Measurements from ENCODE around the gene CFAP77.

The CFAP77 gene

GRCh38 chr9:132409828-132410528, at the start of gene CFAP77:
Gene CFAP77, plus strand, starts transcription at chr9:132410211. Its CDS starts 61 bp downstream, at chr9:132410272.
- TF ChIP-seq TCF4 (CRISPR knock-in tag; IDR thresholded peaks at IDR 0.05; ENCODE audit: borderline replicate concordance) (no peak), RARB (CRISPR knock-in tag; IDR thresholded peaks at IDR 0.05) (no peak), ZFP3 (CRISPR knock-in tag; IDR thresholded peaks at IDR 0.05) (no peak), ARNTL (CRISPR knock-in tag; IDR thresholded peaks at IDR 0.05; ENCODE audit: borderline replicate concordance, low read depth) (no peak), ZC3H10 (CRISPR knock-in tag; IDR thresholded peaks at IDR 0.05) (no peak), CSRNP3 (CRISPR knock-in tag; IDR thresholded peaks at IDR 0.05) (no peak), TSHZ2 (CRISPR knock-in tag; IDR thresholded peaks at IDR 0.05) (no peak), ESRRG (CRISPR knock-in tag; IDR thresholded peaks at IDR 0.05) (no peak), PATZ1 (CRISPR knock-in tag; IDR thresholded peaks at IDR 0.05; ENCODE audit: borderline replicate concordance) (no peak)
- ATAC-seq: peak; percentile 85

- TF ChIP-seq RARB (CRISPR knock-in tag; IDR thresholded peaks at IDR 0.05) (no peak), PATZ1 (CRISPR knock-in tag; IDR thresholded peaks at IDR 0.05; ENCODE audit: borderline replicate concordance) (no peak), ZNF70 (CRISPR knock-in tag; IDR thresholded peaks at IDR 0.05) (no peak), GLIS3 (CRISPR knock-in tag; IDR thresholded peaks at IDR 0.05) (no peak), ZNF565 (CRISPR knock-in tag; conservative IDR thresholded peaks at IDR 0.05; ENCODE audit: low read depth) (no peak), ZNF8 (CRISPR knock-in tag; IDR thresholded peaks at IDR 0.05) (no peak), ZFP30 (CRISPR knock-in tag; IDR thresholded peaks at IDR 0.05) (no peak), OSR1 (CRISPR knock-in tag; IDR thresholded peaks at IDR 0.05) (no peak), POU6F1 (CRISPR knock-in tag; IDR thresholded peaks at IDR 0.05; ENCODE audit: borderline replicate concordance, low read depth) (no peak), CSDC2 (CRISPR knock-in tag; IDR thresholded peaks at IDR 0.05) (no peak), ZFP3 (CRISPR knock-in tag; IDR thresholded peaks at IDR 0.05) (no peak), SNAI2 (CRISPR knock-in tag; IDR thresholded peaks at IDR 0.05) (no peak)
- no peak for ATAC-seq
These were observed 45.9 kb upstream of the CFAP77 start for GRCh38 chr9:132364068-132364467.

- no peak for ATAC-seq
- TF ChIP-seq ISL1 (CRISPR knock-in tag; IDR thresholded peaks at IDR 0.05): no peak
- no peak for TF ChIP-seq GLIS3 (CRISPR knock-in tag; IDR thresholded peaks at IDR 0.05)
- no peak for TF ChIP-seq ARNTL (CRISPR knock-in tag; IDR thresholded peaks at IDR 0.05; ENCODE audit: borderline replicate concordance, low read depth)
- TF ChIP-seq TOX (CRISPR knock-in tag; IDR thresholded peaks at IDR 0.05; ENCODE audit: borderline replicate concordance): no peak
- TF ChIP-seq ZFP30 (CRISPR knock-in tag; IDR thresholded peaks at IDR 0.05): no peak
- no peak for TF ChIP-seq ESRRG (CRISPR knock-in tag; IDR thresholded peaks at IDR 0.05)
- no peak for TF ChIP-seq CREB5 (CRISPR knock-in tag; IDR thresholded peaks at IDR 0.05; ENCODE audit: low read depth)
- TF ChIP-seq ZNF565 (CRISPR knock-in tag; conservative IDR thresholded peaks at IDR 0.05; ENCODE audit: low read depth): no peak
- TF ChIP-seq SNAI2 (CRISPR knock-in tag; IDR thresholded peaks at IDR 0.05): no peak
- TF ChIP-seq POU6F1 (CRISPR knock-in tag; IDR thresholded peaks at IDR 0.05; ENCODE audit: borderline replicate concordance, low read depth): no peak
- no peak for TF ChIP-seq PATZ1 (CRISPR knock-in tag; IDR thresholded peaks at IDR 0.05; ENCODE audit: borderline replicate concordance)
- no peak for TF ChIP-seq CSDC2 (CRISPR knock-in tag; IDR thresholded peaks at IDR 0.05)
- TF ChIP-seq BACH2 (CRISPR knock-in tag; IDR thresholded peaks at IDR 0.05; ENCODE audit: borderline replicate concordance): no peak
These were observed 44.0 kb upstream of the CFAP77 start for GRCh38 chr9:132365986-132366385.

All from SK-N-SH treated with all-trans-retinoic acid at 6 μM for 48 hours (cell line).